Stimulated activated CD4-positive, alpha-beta T cell treated with anti-CD3 and anti-CD28 coated beads, TNF-alpha, amount 100 ng/mL, for 24 hours (primary cell): ENCODE results near the gene KRTAP10-9.
A peak's percentile ranks its signal among the peaks of the same experiment; 100 is the strongest.
"Not testable (repeated sequence)": the region's sequence is repeated elsewhere in the genome, so short reads cannot be mapped to it uniquely, and the experiment has no call there.

Experiments
- DNase-seq, 3 experiments: peaks; one replicate each; pipeline ENCODE4 v3.0.0-alpha.2; 2020; ENCODE audit warnings: low read depth in 3 of 3

Gene KRTAP10-9

DNA sequence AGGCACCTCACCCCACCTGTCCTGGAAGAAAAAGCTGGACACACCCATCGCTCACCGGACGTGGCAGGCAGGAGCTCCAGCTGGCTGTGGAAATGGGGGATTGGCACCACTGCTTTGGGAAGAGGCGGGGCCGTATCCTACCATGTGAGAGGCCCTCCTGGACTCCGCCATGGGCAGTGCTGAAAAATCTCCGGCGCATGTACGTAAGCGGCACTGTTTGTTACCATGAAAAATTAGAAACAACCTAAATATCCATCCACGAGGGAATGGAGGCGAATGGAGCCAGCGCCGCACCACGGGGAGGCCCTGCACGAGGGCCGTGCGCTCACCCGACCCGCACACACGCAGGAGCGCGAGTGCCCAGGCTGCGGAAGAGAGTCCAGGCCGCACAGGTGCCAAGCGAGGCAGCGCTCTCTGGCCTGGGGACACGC is 11.9 kb upstream of the KRTAP10-9 start:
- no peak for DNase-seq

DNA sequence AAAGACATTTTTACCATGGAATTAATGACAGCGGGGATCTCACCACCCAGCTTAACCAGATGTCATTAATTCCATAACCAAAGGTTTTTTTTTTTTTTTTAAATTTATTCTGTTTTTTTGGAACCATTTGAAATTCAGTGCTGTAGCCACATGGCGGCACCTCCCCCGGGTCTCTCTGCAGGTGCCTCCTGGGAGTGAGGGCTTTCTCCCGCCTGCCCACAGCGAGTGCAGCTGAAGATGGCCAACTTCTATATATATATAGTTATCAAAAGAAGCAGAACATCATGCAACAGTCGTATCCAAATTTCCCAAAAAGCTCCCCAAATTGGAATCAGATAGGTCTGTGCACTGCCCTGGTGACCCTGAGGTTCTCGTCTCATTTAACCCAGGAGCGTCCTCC is 11.4 kb upstream of the KRTAP10-9 start:
- no peak for DNase-seq

- no peak for DNase-seq
These were observed 10.8 kb upstream of the KRTAP10-9 start for GRCh38 chr21:44615911-44616590.

GRCh38 chr21:44616591-44616926 is 10.3 kb upstream of the KRTAP10-9 start:
- DNase-seq, result no peak

DNA sequence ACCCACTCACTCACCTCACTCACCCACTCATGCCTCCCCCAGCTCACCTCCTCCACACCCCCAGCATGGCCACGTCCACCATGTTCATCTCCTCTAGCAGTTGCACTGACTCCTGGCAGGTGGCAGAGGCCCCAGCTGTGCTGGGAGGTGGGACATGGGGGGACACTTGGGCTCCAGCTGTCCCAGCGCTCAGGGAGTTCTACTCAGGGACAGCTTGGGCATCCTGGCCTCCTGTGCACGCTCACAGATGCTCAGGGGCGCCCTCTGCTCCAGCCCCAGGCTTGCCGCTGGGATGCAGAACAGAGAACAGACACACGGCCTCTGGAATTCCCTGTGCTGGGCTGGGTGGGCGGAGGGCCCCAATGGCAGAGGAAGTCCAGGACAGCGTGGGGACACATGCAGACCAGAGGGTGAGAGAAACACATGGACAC is 9.8 kb upstream of the KRTAP10-9 start:
- no peak for DNase-seq

DNA sequence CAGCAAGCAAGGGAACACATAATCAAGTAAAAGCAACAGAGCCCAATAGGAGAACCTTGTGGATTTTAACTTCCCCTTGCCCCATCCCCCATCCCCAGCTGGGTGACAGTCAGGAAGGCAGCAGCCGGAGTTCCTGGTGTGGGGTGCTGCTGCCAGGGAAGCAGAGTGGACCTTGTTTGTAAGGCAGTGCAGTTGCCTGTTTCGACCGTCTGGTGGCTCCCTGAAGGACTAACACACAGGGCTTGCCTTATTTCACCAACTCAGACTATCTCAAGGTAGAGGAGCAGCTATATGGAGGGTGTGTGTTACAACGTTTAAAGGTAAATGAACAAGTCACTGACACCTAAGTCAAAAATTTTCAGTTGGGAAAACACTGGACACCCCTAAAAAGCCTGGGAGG is 8.4 kb upstream of the KRTAP10-9 start:
- DNase-seq, result no peak

DNA sequence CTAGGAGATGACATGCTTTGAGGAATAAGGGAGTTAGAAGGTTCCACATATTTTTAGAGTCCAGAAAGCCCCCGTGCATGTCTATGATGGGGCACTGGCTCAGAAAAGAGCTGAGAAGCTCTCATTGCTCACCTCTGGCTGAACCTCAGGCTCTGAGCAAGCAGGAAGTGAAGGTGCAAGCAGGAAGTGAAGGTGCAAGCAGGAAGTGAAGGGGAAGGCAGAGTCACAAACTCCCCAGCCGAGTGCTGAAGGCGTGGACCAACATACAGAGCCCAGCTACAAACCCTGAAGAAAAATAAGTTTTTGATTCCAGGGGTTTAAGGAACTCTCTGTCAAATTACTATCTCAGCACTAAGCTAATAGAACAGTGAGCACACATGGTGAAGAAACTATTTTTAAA is 8.0 kb upstream of the KRTAP10-9 start:
- DNase-seq, result peak; percentile 21 to 34 (median 21)

DNA sequence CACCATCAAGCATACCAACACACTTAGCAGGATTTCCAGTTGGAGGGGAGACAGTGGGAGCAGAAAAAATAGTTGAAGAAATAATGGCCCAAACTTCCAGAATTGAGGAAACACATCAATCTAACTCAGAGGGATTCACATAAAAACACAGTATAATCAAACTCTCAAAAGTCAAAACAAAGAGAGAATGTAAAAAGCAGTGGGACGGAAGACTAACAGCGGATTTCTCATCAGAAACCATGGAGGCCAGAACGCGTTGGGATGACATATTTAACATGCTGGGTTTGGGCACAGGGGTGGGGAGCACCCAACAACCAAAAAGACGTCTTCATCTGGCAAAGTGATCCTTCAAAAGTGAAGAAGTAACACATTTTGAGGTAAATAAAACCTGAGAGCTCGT is 7.0 kb upstream of the KRTAP10-9 start:
- no peak for DNase-seq

DNA sequence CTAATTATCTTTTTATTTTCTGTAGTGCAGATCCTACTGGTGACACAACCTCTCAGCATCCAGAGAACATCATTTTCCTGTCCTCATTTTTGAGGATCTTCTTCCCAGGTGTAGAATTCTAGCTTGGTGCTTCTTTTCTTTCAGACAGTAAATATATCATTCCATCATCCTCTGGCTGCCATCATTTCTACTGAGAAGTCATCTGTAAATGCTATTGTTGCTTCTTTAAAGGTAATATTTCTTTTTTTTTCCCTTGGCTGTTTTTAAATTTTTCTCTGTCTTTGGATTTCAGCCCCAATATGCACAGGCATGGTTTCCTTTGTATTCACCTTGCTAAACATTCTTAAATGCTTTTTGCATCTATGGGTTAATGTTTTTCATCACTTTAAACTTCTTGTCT is 3.3 kb upstream of the KRTAP10-9 start:
- no peak for DNase-seq

- DNase-seq, result no peak
These were observed 1.1 kb upstream of the KRTAP10-9 start for GRCh38 chr21:44625756-44626155.

DNA sequence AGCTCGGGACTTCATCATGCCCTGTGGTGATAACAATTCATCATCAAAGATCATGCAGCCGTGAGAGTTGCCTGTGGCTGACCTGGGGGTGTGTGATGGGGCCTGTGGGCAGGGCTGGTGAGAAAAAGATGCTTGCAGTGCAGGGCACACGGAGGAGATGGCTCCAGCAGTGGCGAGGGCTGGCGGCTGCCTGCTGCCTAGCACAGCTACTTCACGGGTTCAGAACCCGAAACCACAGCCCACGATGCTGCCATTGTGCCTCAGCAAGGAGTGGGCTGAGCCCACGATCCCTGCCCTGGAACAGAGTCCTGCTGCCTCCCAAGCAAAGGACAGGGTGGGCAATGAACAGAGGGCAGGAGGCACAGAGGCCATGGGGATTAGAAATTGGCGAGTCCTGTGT is 631 bp upstream of the KRTAP10-9 start:
- DNase-seq, result no peak

DNA sequence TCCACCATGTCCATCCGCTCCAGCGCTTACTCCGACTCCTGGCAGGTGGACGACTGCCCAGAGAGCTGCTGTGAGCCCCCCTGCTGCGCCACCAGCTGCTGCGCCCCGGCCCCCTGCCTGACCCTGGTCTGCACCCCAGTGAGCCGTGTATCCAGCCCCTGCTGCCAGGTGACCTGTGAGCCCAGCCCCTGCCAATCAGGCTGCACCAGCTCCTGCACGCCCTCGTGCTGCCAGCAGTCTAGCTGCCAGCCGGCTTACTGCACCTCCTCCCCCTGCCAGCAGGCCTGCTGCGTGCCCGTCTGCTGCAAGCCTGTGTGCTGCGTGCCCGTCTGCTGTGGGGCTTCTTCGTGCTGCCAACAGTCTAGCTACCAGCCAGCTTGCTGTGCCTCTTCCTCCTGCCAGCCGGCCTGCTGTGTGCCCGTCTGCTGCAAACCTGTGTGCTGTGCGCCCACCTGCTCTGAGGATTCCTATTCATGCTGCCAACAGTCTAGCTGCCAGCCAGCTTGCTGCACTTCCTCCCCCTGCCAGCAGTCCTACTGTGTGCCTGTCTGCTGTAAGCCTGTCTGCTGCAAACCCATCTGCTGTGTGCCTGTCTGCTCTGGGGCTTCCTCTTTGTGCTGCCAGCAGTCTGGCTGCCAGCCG is 409 bp downstream of the KRTAP10-9 start:
- DNase-seq, result not testable (repeated sequence)

GRCh38 chr21:44627831-44628233 is 939 bp downstream of the KRTAP10-9 start:
- not testable (repeated sequence) for DNase-seq

DNA sequence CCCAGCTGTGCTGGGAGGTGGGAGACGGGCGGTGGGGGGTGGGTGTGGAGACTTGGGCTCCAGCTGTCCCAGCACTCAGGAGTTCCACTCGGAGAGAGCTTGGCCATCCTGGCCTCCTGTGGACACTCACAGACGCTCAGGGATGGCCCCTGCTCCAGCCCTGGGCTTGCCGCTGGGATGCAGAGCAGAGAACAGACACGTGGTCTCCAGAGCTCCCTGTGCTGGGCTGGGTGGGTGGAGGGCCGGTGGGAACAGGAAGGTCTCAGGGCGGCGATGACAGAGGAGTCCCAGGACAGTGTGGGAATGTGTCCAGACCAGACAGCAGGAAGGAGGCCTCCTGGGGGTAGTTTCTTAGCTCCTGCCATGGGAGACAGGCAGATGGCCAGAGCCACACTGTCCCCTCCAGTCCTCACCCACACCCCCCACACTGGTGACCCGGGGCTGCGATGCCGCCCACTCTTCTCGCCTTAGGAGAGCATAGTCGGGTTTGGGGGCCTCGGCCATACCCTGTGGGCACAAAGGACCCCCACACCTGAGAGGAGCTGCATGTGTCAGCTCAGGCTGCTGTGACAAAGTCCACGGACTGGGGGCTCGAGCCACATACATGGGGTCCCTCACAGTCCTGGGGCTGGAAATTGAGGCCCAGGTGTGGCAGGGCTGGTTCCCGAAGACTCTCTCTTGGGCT is 2.0 kb downstream of the KRTAP10-9 start:
- no peak for DNase-seq

DNA sequence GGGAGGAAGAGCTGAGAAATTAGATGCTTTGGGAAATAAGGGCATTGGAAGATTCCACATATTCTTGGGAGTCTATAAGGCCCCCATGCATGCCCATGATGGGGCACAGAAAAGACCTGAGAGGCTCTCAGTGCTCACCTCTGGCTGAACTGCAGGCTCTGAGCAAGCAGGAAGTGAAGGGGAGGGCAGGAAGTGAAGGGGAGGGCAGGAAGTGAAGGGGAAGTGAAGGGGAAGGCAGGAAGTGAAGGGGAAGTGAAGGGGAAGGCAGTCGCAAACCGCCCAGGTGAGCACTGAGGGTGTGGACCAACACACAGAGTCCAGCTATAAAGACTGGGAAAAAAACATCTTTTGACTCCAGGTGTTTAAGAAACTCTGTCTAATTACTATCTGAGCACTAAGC is 3.5 kb downstream of the KRTAP10-9 start:
- no peak for DNase-seq

- no peak for DNase-seq
These were observed 5.2 kb downstream of the KRTAP10-9 start for GRCh38 chr21:44632067-44632466.

GRCh38 chr21:44636209-44637017 is 9.5 kb downstream of the KRTAP10-9 start:
- no peak for DNase-seq

DNA sequence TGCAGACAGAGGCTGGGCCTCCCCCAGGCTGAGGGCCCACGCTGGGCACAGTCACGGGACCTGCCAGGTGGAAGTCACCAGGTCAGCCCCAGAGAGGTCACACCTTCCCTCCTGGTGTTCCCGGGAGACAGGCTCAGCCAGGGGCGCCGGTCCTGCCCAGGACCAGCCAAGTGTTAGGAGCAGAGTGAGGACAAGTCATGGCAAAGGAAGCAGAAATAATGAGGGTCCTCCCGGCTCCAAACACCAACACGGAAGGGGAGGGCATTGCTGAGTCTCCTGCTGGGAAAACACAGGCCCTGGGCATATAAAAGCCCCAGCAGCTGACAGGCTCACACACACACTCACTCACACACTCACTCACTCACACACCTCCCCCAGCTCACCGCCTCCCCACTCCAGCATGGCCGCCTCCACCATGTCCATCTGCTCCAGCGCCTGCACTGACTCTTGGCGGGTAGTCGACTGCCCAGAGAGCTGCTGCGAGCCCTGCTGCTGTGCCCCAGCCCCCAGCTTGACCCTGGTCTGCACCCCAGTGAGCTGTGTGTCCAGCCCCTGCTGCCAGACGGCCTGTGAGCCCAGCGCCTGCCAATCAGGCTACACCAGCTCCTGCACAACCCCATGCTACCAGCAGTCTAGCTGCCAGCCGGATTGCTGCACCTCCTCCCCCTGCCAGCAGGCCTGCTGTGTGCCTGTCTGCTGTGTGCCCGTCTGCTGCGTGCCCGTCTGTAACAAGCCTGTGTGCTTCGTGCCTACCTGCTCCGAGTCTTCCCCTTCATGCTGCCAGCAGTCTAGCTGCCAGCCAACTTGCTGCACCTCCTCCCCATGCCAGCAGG is 10.3 kb downstream of the KRTAP10-9 start, which contains the start of gene KRTAP10-10:
KRTAP10-10 (plus strand) TSS at position 339 of the 833 bp plus-strand sequence; CDS start at position 401, 62 bp downstream.
- no peak for DNase-seq

GRCh38 chr21:44637851-44638348 is 11.0 kb downstream of the KRTAP10-9 start:
- DNase-seq, result not testable (repeated sequence)

DNA sequence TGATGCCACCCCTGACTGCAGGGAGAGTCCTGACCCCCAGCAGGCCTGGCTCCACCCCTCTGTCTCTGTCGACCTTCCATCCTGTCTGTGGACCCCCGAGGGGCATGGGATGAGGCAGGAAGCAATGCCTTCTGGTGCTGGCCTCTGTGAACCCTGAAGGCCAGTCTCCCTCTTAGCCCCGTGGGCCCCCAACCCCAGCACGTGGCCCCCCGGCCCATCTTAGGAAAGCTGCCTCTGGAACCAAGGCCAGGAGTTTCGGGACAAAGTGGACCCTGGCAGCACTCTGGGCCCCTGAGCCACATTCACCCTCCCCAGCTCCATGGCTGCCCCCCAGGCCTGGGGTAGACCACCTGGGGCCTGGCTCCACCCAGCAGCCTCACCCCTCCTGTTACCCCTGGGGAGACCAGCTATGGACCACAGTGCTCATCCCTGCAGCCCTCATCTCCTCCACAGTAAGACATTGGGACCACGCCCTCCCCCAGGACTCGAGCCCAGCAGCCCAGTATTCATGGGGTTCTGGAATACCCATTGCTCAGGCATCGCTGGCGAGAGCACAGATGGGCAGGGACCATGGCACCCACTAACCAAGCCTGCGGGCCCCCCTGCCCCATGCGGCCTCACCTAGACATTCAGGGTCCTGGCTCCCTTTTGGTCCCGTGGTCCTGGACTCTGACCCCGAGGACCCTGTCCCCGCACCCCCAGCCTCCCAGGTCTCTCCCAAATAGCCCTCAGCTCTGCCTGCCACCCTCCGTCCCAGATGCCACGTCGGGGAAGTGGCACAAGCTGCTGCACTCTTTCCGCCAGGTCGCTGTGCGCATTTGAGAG is 11.8 kb downstream of the KRTAP10-9 start:
- DNase-seq, result not testable (repeated sequence)
